Measurements from ENCODE around the gene TLR6. TPM values are rescaled to one million over a fixed set of nuclear protein-coding genes. Genes with fewer than 3 reads are reported as not detected.

Gene TLR6
- total RNA-seq, 1 experiment from 2014 or later = not detected

- no peak for DNase-seq
- Histone ChIP-seq H3K4me1 (peaks cover 38% of the 10 kb centered on the region), H3K36me3 (ENCODE audit: control insufficient read depth, insufficient read depth, low read length) (no peaks in the 10 kb centered on the region), H3K27me3 (replicated peaks; ENCODE audit: control insufficient read depth, insufficient read depth, low read length) (no peaks in the 10 kb centered on the region), H3K4me3 (ENCODE audit: low read depth, low read length) (no peak overlapping the region), H3K9me3 (no peaks in the 10 kb centered on the region)
- Mint-ChIP-seq H3K4me1 (ENCODE audit: low read depth, unreplicated experiment) (peaks cover 19% of the 10 kb centered on the region), H3K27me3 (ENCODE audit: insufficient read depth, unreplicated experiment) (no peaks in the 10 kb centered on the region), H3K4me3 (ENCODE audit: unreplicated experiment) (no peak overlapping the region), H3K36me3 (ENCODE audit: insufficient read depth, unreplicated experiment) (peaks cover 4% of the 10 kb centered on the region), H3K27ac (ENCODE audit: unreplicated experiment) (no peak overlapping the region), H3K9me3 (ENCODE audit: unreplicated experiment) (no peaks in the 10 kb centered on the region)
- intact Hi-C loops (cut with micrococcal nuclease; ENCODE audit: unreplicated experiment) = loop anchor here (10.0 kb wide), 1 partner anchor 553 kb away; the partner anchor contains the start of genes LIAS and RPL9
- no TSS peak for BruUV-seq (replicated peaks)
- CTCF ChIA-PET = interaction anchor here (0.6 to 3.6 kb wide), 8 partner anchors 9 to 280 kb away, joined by 3 to 85 read pairs (median 6); partner anchors contain the start of gene WDR19
- TF ChIP-seq CTCF (IDR thresholded peaks at IDR 0.05; ENCODE audit: insufficient read depth in 1 of 2, low read depth in 1 of 2, low read length in 1 of 2, severe bottlenecking in 1 of 2, unreplicated experiment in 1 of 2) = no peak
- POLR2A ChIA-PET = interaction anchor here (1.0 kb wide), 1 partner anchor 142 kb away, joined by 6 read pairs; no protein-coding TSS in a partner anchor
Measured at GRCh38 chr4:38902221-38902620, 45.6 kb upstream of the TLR6 start.

DNA sequence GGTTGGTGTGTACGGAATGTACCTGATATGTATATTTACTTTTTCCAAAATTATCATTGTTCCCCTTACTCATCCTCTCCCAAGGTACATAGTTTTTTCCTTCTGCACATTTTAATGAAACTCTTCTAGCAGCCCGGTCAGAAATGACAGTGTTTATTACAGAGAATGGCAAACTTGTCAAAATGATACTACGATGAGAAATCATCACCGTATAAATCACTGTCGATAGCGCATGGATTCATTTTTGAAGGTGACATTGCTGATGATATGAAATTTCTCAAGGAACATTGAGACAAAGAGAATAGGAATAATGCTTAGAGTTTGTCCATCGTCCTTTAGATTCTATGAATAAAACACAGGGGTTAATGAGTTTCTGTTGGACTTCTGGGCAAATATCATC, 41.6 kb upstream of the TLR6 start:
- peaks cover 9% of the 10 kb centered on the region for H3K4me1 Mint-ChIP-seq (ENCODE audit: low read depth, unreplicated experiment)
- H3K27ac Mint-ChIP-seq (ENCODE audit: unreplicated experiment) = no peak overlapping the region
- Histone ChIP-seq H3K36me3 (ENCODE audit: control insufficient read depth, insufficient read depth, low read length) (no peaks in the 10 kb centered on the region; the same call in 1 of the 2 replicates), H3K4me3 (ENCODE audit: low read depth, low read length) (no peak overlapping the region), H3K9me3 (no peaks in the 10 kb centered on the region), H3K27me3 (replicated peaks; ENCODE audit: control insufficient read depth, insufficient read depth, low read length) (no peaks in the 10 kb centered on the region), H3K4me1 (peaks cover 9% of the 10 kb centered on the region)
- ChIA-PET CTCF (no interaction called here), POLR2A (no interaction called here)
- H3K36me3 Mint-ChIP-seq (ENCODE audit: insufficient read depth, unreplicated experiment) = peaks cover 8% of the 10 kb centered on the region
- DNase-seq = no peak
- intact Hi-C loops (cut with micrococcal nuclease; ENCODE audit: unreplicated experiment) = no loop called here
- H3K27me3 Mint-ChIP-seq (ENCODE audit: insufficient read depth, unreplicated experiment) = no peaks in the 10 kb centered on the region
- BruUV-seq (replicated peaks) = no TSS peak
- no peak overlapping the region for H3K4me3 Mint-ChIP-seq (ENCODE audit: unreplicated experiment)
- no peaks in the 10 kb centered on the region for H3K9me3 Mint-ChIP-seq (ENCODE audit: unreplicated experiment)
- no peak for TF ChIP-seq CTCF (IDR thresholded peaks at IDR 0.05; ENCODE audit: insufficient read depth in 1 of 2, low read depth in 1 of 2, low read length in 1 of 2, severe bottlenecking in 1 of 2, unreplicated experiment in 1 of 2)

GRCh38 chr4:38896940-38897339, 40.3 kb upstream of the TLR6 start:
- no peak for DNase-seq
- H3K9me3 ChIP-seq = no peaks in the 10 kb centered on the region
- Mint-ChIP-seq H3K9me3 (ENCODE audit: unreplicated experiment) (no peaks in the 10 kb centered on the region), H3K27me3 (ENCODE audit: insufficient read depth, unreplicated experiment) (no peaks in the 10 kb centered on the region), H3K4me3 (ENCODE audit: unreplicated experiment) (no peak overlapping the region), H3K36me3 (ENCODE audit: insufficient read depth, unreplicated experiment) (peaks cover 5% of the 10 kb centered on the region), H3K27ac (ENCODE audit: unreplicated experiment) (no peak overlapping the region), H3K4me1 (ENCODE audit: low read depth, unreplicated experiment) (peaks cover 6% of the 10 kb centered on the region)
- H3K4me3 ChIP-seq (ENCODE audit: low read depth, low read length) = no peak overlapping the region
- H3K27me3 ChIP-seq (replicated peaks; ENCODE audit: control insufficient read depth, insufficient read depth, low read length) = no peaks in the 10 kb centered on the region
- intact Hi-C loops (cut with micrococcal nuclease; ENCODE audit: unreplicated experiment) = no loop called here
- no peak for TF ChIP-seq CTCF (IDR thresholded peaks at IDR 0.05; ENCODE audit: insufficient read depth in 1 of 2, low read depth in 1 of 2, low read length in 1 of 2, severe bottlenecking in 1 of 2, unreplicated experiment in 1 of 2)
- peaks cover 13% of the 10 kb centered on the region for H3K4me1 ChIP-seq
- no TSS peak for BruUV-seq (replicated peaks)
- ChIA-PET POLR2A (no interaction called here), CTCF (no interaction called here)
- no peaks in the 10 kb centered on the region; the same call in 1 of the 2 replicates for H3K36me3 ChIP-seq (ENCODE audit: control insufficient read depth, insufficient read depth, low read length)

Data from Caco-2 (cell line).